OCI-LY3 (cell line): ENCODE data around the gene GJA1.

Source experiments
- H2AFZ ChIP-seq: fragments of 200-600, 300-600 bp; shearing (Covaris generic); 2 replicates; pipeline ENCODE4 v1.6.0; 2014; ENCODE audit warnings: antibody characterized with exemption, low read depth, low read length
- H3K27ac ChIP-seq: fragments of 200-600, 300-600 bp; sonication (generic); 2 replicates; pipeline ENCODE4 v1.5.1; 2014; ENCODE audit warnings: mild to moderate bottlenecking, low read length, moderate library complexity, mixed read lengths
- H3K27me3 ChIP-seq: fragments of 200-600, 300-600 bp; sonication (generic); 2 replicates; pipeline ENCODE4 v1.6.1; 2014; ENCODE audit warnings: low read depth, low read length, mixed read lengths
- H3K36me3 ChIP-seq: fragments of 200-600, 300-600 bp; sonication (generic); replicated peaks from 2 replicates; pipeline ENCODE3; 2014; ENCODE audit warnings: low read depth, low read length, mixed read lengths
- H3K4me1 ChIP-seq: fragments of 300-600, 200-600 bp; sonication (generic); 2 replicates; pipeline ENCODE4 v1.6.1; 2014; ENCODE audit warnings: low read length, mixed read lengths
- H3K4me2 ChIP-seq: fragments of 200-600, 300-600 bp; sonication (generic); 2 replicates; pipeline ENCODE4 v1.6.1; 2014; ENCODE audit warnings: low read length, mixed read lengths
- H3K4me3 ChIP-seq: fragments of 300-600, 200-600 bp; sonication (generic); 2 replicates; pipeline ENCODE4 v1.5.1; 2014; ENCODE audit warnings: antibody characterized with exemption, mild to moderate bottlenecking, low read length, moderate library complexity
- H3K79me2 ChIP-seq: fragments of 300-600, 200-600 bp; shearing (Covaris generic); 2 replicates; pipeline ENCODE4 v1.6.1; 2014; ENCODE audit warnings: mild to moderate bottlenecking, low read length, mixed read lengths
- H3K9ac ChIP-seq: fragments of 300-600, 200-600 bp; shearing (Covaris generic); 2 replicates; pipeline ENCODE4 v1.6.0; 2014; ENCODE audit warnings: mild to moderate bottlenecking, low read length, moderate library complexity
- H3K9me3 ChIP-seq: fragments of 200-600, 300-600 bp; shearing (Covaris generic); 2 replicates; pipeline ENCODE4 v1.6.1; 2014; ENCODE audit warnings: low read length, mixed read lengths; ENCODE audit not compliant: insufficient read depth
- H4K20me1 ChIP-seq: fragments of 200-600, 300-600 bp; sonication (generic); 2 replicates; pipeline ENCODE4 v1.6.1; 2016; ENCODE audit warnings: low read length, mixed read lengths; ENCODE audit not compliant: insufficient read depth
- CTCF ChIP-seq: fragments of 200-600, 300-600 bp; sonication (generic); IDR thresholded peaks from 2 replicates; pipeline ENCODE4 v1.5.1; 2014; ENCODE audit warnings: antibody characterized with exemption, low read length, low read depth
- EZH2phosphoT487 ChIP-seq: fragments of 200-600 bp; shearing (Covaris generic); IDR thresholded peaks from 2 replicates; pipeline ENCODE4 v1.6.1; 2018; ENCODE audit warnings: antibody characterized with exemption, mixed run types, low read depth

Gene GJA1

GRCh38 chr6:121437851-121438651, 2.6 kb downstream of the GJA1 start:
- H3K4me1 ChIP-seq = no peaks in the 10 kb centered on the region
- no peaks in the 10 kb centered on the region for H3K27me3 ChIP-seq
- H3K36me3 ChIP-seq = no peaks in the 10 kb centered on the region
- no peak overlapping the region for H3K4me2 ChIP-seq
- no peaks in the 10 kb centered on the region for H3K9me3 ChIP-seq
- H2AFZ ChIP-seq = no peak overlapping the region
- no peaks in the 10 kb centered on the region for H4K20me1 ChIP-seq
- H3K4me3 ChIP-seq = no peak overlapping the region
- TF ChIP-seq EZH2phosphoT487 = no peak
- TF ChIP-seq CTCF = no peak
- no peak overlapping the region for H3K9ac ChIP-seq
- no peak overlapping the region for H3K27ac ChIP-seq
- no peaks in the 10 kb centered on the region for H3K79me2 ChIP-seq

GRCh38 chr6:121438869-121439268, 3.4 kb downstream of the GJA1 start:
- no peaks in the 10 kb centered on the region for H3K36me3 ChIP-seq
- no peaks in the 10 kb centered on the region for H3K79me2 ChIP-seq
- no peak overlapping the region for H3K27ac ChIP-seq
- no peak overlapping the region for H3K4me2 ChIP-seq
- no peaks in the 10 kb centered on the region for H3K4me1 ChIP-seq
- no peaks in the 10 kb centered on the region for H3K27me3 ChIP-seq
- H4K20me1 ChIP-seq = no peaks in the 10 kb centered on the region
- no peak for TF ChIP-seq CTCF
- TF ChIP-seq EZH2phosphoT487 = no peak
- H3K9ac ChIP-seq = no peak overlapping the region
- no peak overlapping the region for H2AFZ ChIP-seq
- H3K4me3 ChIP-seq = no peak overlapping the region
- H3K9me3 ChIP-seq = no peaks in the 10 kb centered on the region

GRCh38 chr6:121439475-121439874, 4.0 kb downstream of the GJA1 start:
- no peak overlapping the region for H2AFZ ChIP-seq
- TF ChIP-seq EZH2phosphoT487 (no peak), CTCF (no peak)
- H3K79me2 ChIP-seq = no peaks in the 10 kb centered on the region
- H3K4me3 ChIP-seq = no peak overlapping the region
- no peak overlapping the region for H3K9ac ChIP-seq
- H3K4me2 ChIP-seq = no peak overlapping the region
- no peaks in the 10 kb centered on the region for H4K20me1 ChIP-seq
- H3K27ac ChIP-seq = no peak overlapping the region
- no peaks in the 10 kb centered on the region for H3K4me1 ChIP-seq
- no peaks in the 10 kb centered on the region for H3K9me3 ChIP-seq
- no peaks in the 10 kb centered on the region for H3K36me3 ChIP-seq
- no peaks in the 10 kb centered on the region for H3K27me3 ChIP-seq

- no peaks in the 10 kb centered on the region for H4K20me1 ChIP-seq
- H3K79me2 ChIP-seq = no peaks in the 10 kb centered on the region
- H3K4me1 ChIP-seq = no peaks in the 10 kb centered on the region
- no peaks in the 10 kb centered on the region for H3K36me3 ChIP-seq
- no peak overlapping the region for H3K9ac ChIP-seq
- H3K27me3 ChIP-seq = no peaks in the 10 kb centered on the region
- no peaks in the 10 kb centered on the region for H3K9me3 ChIP-seq
- H3K4me3 ChIP-seq = no peak overlapping the region
- no peak overlapping the region for H3K4me2 ChIP-seq
- TF ChIP-seq CTCF (no peak), EZH2phosphoT487 (no peak)
- H3K27ac ChIP-seq = no peak overlapping the region
- no peak overlapping the region for H2AFZ ChIP-seq
Measured at GRCh38 chr6:121439926-121440325, 4.5 kb downstream of the GJA1 start.
